B cell (primary cell): Measurements from ENCODE around the gene PORCN. TPM values are rescaled to one million over a fixed set of nuclear protein-coding genes. Genes with fewer than 3 reads are reported as not detected.

Experiments used
- ATAC-seq: fragments of 200-7000 bp; cut with Tn5 transposase; one replicate; pipeline ENCODE4 v1.10.0; 2021; ENCODE audit warnings: low read depth, mild to moderate bottlenecking, moderate number of reproducible peaks, moderate library complexity
- CTCF ChIA-PET: fragments of 350-600 bp; sonication (Branson Sonifier 250); formaldehyde crosslinking; loops from one replicate; lab custom pipeline; 2021; ENCODE audit warnings: antibody characterized with exemption, inconsistent platforms; lab: Charles Lee
- POLR2A ChIA-PET: fragments of 350-600 bp; sonication (Branson Sonifier 250); formaldehyde crosslinking; loops from one replicate; lab custom pipeline; 2021; ENCODE audit warnings: antibody characterized with exemption; lab: Charles Lee
- DNase-seq: peaks from one replicate; pipeline ENCODE4 v3.0.0; 2013
- H2AFZ ChIP-seq: 2 replicates; pipeline ENCODE4 v1.6.1; 2012; ENCODE audit warnings: mild to moderate bottlenecking, low read depth, low read length; ENCODE audit not compliant: insufficient read depth, poor library complexity, severe bottlenecking
- H3K27ac ChIP-seq, 2 donors: 1 replicate in 1 of 2; 2 replicates in 1 of 2; pipeline ENCODE4 v1.5.1; 2012 to 2013; ENCODE audit warnings: low read length in 2 of 2, mild to moderate bottlenecking in 2 of 2, moderate library complexity in 1 of 2
- H3K27me3 ChIP-seq, 4 experiments: fragments of 200-600 bp in 1 of 4; sonication (generic) in 1 of 4; replicated peaks in 1 of 4; 1 replicate in 2 of 4; 2 replicates in 2 of 4; pipeline versions ENCODE4 v1.6.1 to v1.7.0; 2013 to 2016; ENCODE audit warnings: low read length in 3 of 4, mild to moderate bottlenecking in 2 of 4, mixed read lengths in 1 of 4, moderate library complexity in 1 of 4; ENCODE audit not compliant: insufficient read depth in 4 of 4, control insufficient read depth in 3 of 4; ENCODE audit errors: control extremely low read depth in 1 of 4
- H3K36me3 ChIP-seq, 2 experiments: replicated peaks in 1 of 2; 1 replicate in 1 of 2; 2 replicates in 1 of 2; pipeline versions ENCODE4 v1.6.1 to v1.7.1; 2013; ENCODE audit warnings: low read length in 1 of 2; ENCODE audit not compliant: insufficient read depth in 2 of 2, control insufficient read depth in 1 of 2; ENCODE audit errors: control extremely low read depth in 1 of 2, extremely low read depth in 1 of 2
- H3K4me1 ChIP-seq, 2 donors: fragments of 200-600 bp in 1 of 2; sonication (generic) in 1 of 2; 1 replicate in 1 of 2; 2 replicates in 1 of 2; pipeline versions ENCODE4 v1.5.1 to v1.6.1; 2013 to 2017; ENCODE audit warnings: low read length in 2 of 2; ENCODE audit not compliant: control insufficient read depth in 2 of 2, insufficient read depth in 2 of 2
- H3K4me2 ChIP-seq: replicated peaks from 2 replicates; pipeline ENCODE3; 2012; ENCODE audit warnings: mild to moderate bottlenecking, low read depth, low read length; ENCODE audit not compliant: poor library complexity, severe bottlenecking
- H3K4me3 ChIP-seq, 5 experiments: fragments of 200-600 bp in 1 of 5; sonication (generic) in 1 of 5; 1 replicate in 3 of 5; 2 replicates in 2 of 5; pipeline versions ENCODE4 v1.5.1 to v1.7.0; 2011 to 2016; ENCODE audit warnings: low read length in 4 of 5, mild to moderate bottlenecking in 4 of 5, low read depth in 2 of 5, control low read depth in 1 of 5, moderate library complexity in 1 of 5; ENCODE audit not compliant: insufficient read depth in 1 of 5; ENCODE audit errors: control extremely low read depth in 1 of 5, extremely low read depth in 1 of 5
- H3K79me2 ChIP-seq: fragments of 200-600 bp; sonication (generic); one replicate; pipeline ENCODE4 v1.6.0; 2016; ENCODE audit warnings: low read length; ENCODE audit not compliant: control insufficient read depth, insufficient read depth
- H3K9ac ChIP-seq: fragments of 200-600 bp; sonication (generic); 2 replicates; pipeline ENCODE4 v1.6.1; 2017; ENCODE audit warnings: mild to moderate bottlenecking, low read length, moderate library complexity
- H3K9me3 ChIP-seq, 3 donors: one replicate each; pipeline versions ENCODE4 v1.6.1 to v1.7.1; 2013; ENCODE audit warnings: low read length in 2 of 3; ENCODE audit not compliant: control insufficient read depth in 2 of 3, insufficient read depth in 1 of 3; ENCODE audit errors: control extremely low read depth in 1 of 3
- H4K20me1 ChIP-seq: 2 replicates; pipeline ENCODE4 v1.6.0; 2012; ENCODE audit warnings: mild to moderate bottlenecking, low read length; ENCODE audit not compliant: insufficient read depth, control insufficient read depth, poor library complexity, severe bottlenecking
- H3K27ac Mint-ChIP-seq: one replicate; pipeline ENCODE4 v1.8.0; 2021; ENCODE audit warnings: mixed read lengths
- H3K27me3 Mint-ChIP-seq: one replicate; pipeline ENCODE4 v1.8.0; 2021; ENCODE audit warnings: mixed read lengths
- H3K4me1 Mint-ChIP-seq: one replicate; pipeline ENCODE4 v1.8.0; 2021; ENCODE audit warnings: mixed read lengths
- H3K4me3 Mint-ChIP-seq: one replicate; pipeline ENCODE4 v1.8.0; 2021; ENCODE audit warnings: mixed read lengths
- H3K9me3 Mint-ChIP-seq: one replicate; pipeline ENCODE4 v1.8.0; 2022; ENCODE audit warnings: mixed read lengths; ENCODE audit not compliant: insufficient read depth
- EZH2 ChIP-seq: IDR thresholded peaks from 2 replicates; pipeline ENCODE4 v1.6.1; 2012; ENCODE audit warnings: borderline replicate concordance, low read depth, mild to moderate bottlenecking, moderate library complexity, low read length; ENCODE audit not compliant: insufficient read depth, poor library complexity, severe bottlenecking
- WGBS: methylation state at CpG from one replicate; pipeline ENCODE4 v1.1.5; 2013; ENCODE audit warnings: missing lambda C conversion rate; ENCODE audit not compliant: insufficient coverage; 5-methylcytosine and 5-hydroxymethylcytosine counted together
- intact Hi-C: fragments of 100-400 bp; cut with micrococcal nuclease; formaldehyde crosslinking; loops from one replicate; pipeline ENCODE4 v1.10.0; 2022
- polyA plus RNA-seq: library from polyadenylated mRNA; depleted of rRNA; stranded (reverse); fragments of >200 nt; gene quantifications from 2 replicates; pipeline ENCODE4 v1.2.3, GENCODE V29; 2012
- total RNA-seq, 2 donors: library from RNA; stranded (reverse); fragments of 120-200 nt in 1 of 2; gene quantifications; 1 replicate in 1 of 2; 2 replicates in 1 of 2; pipeline versions ENCODE4 v1.2.3 to v1.2.4, GENCODE V29; 2013 to 2022
- TF ChIP-seq, protein P1 (sequence below): fragments of 200-600 bp; IDR thresholded peaks from one replicate; pipeline ENCODE4 v1.8.0; 2022; ENCODE audit warnings: antibody characterized with exemption, mild to moderate bottlenecking

PORCN gene
- total and polyA plus RNA-seq, 2 donors (not counting 1 experiment from before 2014, with no cell fraction given), result 12.8 to 18.5 TPM

DNA sequence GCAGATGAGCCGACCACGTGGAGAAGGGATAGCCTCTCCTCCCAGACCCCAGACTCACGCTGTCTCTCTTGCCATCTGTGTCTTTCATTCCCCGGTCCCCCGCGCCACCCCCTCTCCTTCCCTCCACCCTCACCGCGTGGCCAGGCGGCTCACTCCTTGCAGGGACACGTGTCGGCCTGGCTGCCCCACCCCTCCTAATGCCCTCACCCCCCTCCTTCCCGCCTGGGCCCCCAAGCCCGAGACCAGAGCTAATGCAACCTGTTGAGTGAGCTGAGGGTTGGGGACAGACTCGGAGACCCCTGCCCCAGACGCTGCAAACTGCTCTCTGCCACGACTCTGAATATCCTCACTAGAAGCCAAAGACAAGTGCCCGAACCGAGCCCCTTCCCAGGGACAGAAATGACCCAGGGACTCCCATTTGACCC is 40.5 kb upstream of the PORCN start:
- ChIA-PET CTCF (interaction anchor here (1.4 kb wide), 1 partner anchor 636 kb away, joined by 6 read pairs; no protein-coding TSS in a partner anchor), POLR2A (interaction anchor here (0.5 kb wide), 1 partner anchor 806 kb away, joined by 3 read pairs; no protein-coding TSS in a partner anchor)
- H3K27me3 Mint-ChIP-seq, result no peaks in the 10 kb centered on the region
- ATAC-seq (peak; percentile 39), DNase-seq (peak; percentile 20)
- H3K4me3 Mint-ChIP-seq, result peak overlapping the region; percentile 87
- H3K4me1 Mint-ChIP-seq, result peaks cover 16% of the 10 kb centered on the region
- H3K27me3 ChIP-seq, result no peaks in the 10 kb centered on the region
- H4K20me1 ChIP-seq, result no peaks in the 10 kb centered on the region
- peak overlapping the region; percentile 92 for H2AFZ ChIP-seq
- peak overlapping the region; percentile 74 for H3K9ac ChIP-seq
- no peaks in the 10 kb centered on the region for H3K36me3 ChIP-seq
- 0% methylated on average over 5 of the region's 18 CpGs for WGBS
- TF ChIP-seq, protein P1, sequence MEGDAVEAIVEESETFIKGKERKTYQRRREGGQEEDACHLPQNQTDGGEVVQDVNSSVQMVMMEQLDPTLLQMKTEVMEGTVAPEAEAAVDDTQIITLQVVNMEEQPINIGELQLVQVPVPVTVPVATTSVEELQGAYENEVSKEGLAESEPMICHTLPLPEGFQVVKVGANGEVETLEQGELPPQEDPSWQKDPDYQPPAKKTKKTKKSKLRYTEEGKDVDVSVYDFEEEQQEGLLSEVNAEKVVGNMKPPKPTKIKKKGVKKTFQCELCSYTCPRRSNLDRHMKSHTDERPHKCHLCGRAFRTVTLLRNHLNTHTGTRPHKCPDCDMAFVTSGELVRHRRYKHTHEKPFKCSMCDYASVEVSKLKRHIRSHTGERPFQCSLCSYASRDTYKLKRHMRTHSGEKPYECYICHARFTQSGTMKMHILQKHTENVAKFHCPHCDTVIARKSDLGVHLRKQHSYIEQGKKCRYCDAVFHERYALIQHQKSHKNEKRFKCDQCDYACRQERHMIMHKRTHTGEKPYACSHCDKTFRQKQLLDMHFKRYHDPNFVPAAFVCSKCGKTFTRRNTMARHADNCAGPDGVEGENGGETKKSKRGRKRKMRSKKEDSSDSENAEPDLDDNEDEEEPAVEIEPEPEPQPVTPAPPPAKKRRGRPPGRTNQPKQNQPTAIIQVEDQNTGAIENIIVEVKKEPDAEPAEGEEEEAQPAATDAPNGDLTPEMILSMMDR, result no peak
- no peak for TF ChIP-seq EZH2
- H3K4me3 ChIP-seq, result peak overlapping the region; percentile 38 to 74 (median 64)
- peaks cover 7% of the 10 kb centered on the region for H3K79me2 ChIP-seq
- no peaks in the 10 kb centered on the region for H3K9me3 Mint-ChIP-seq
- H3K27ac ChIP-seq, result no peak overlapping the region
- intact Hi-C loops, result loop anchor here (5.0 kb wide), 1 partner anchor 39 kb away; the partner anchor contains the start of gene PORCN
- H3K4me2 ChIP-seq, result peak overlapping the region; percentile 85
- peak overlapping the region; percentile 60 for H3K27ac Mint-ChIP-seq
- H3K9me3 ChIP-seq, result no peaks in the 10 kb centered on the region
- H3K4me1 ChIP-seq, result peaks cover 3 to 11% of the 10 kb centered on the region in 2 donors
